Uterus (tissue), 4 donors: ENCODE measurements around the gene PIGO. TPM values are rescaled to one million over a fixed set of nuclear protein-coding genes. Genes with fewer than 3 reads are reported as not detected.

Source experiments
- DNase-seq, 2 donors: peaks; one replicate each; pipeline ENCODE4 v3.0.0-alpha.2; 2019 to 2020
- H3K27ac ChIP-seq, 2 donors: fragments of 200-600 bp; sonication (generic); 1 replicate in 1 of 2; 2 replicates in 1 of 2; pipeline ENCODE4 v1.5.1; 2016 to 2018
- H3K27me3 ChIP-seq, 2 donors: fragments of 200-600 bp; sonication (generic); one replicate each; pipeline ENCODE4 v1.5.1; 2018 to 2019; ENCODE audit warnings: control low read depth in 1 of 2
- H3K36me3 ChIP-seq, 2 donors: fragments of 200-600 bp; sonication (generic); one replicate each; pipeline ENCODE4 v1.5.1; 2019; ENCODE audit warnings: control low read depth in 1 of 2
- H3K4me1 ChIP-seq, 2 donors: fragments of 200-600 bp; sonication (generic); one replicate each; pipeline ENCODE4 v1.5.1; 2018 to 2019; ENCODE audit warnings: control low read depth in 1 of 2
- H3K4me3 ChIP-seq, 2 donors: fragments of 200-600 bp; sonication (generic); 1 replicate in 1 of 2; 2 replicates in 1 of 2; pipeline ENCODE4 v1.5.1; 2018 to 2019; ENCODE audit warnings: mild to moderate bottlenecking in 1 of 2
- H3K9me3 ChIP-seq, 2 donors: fragments of 200-600 bp; sonication (generic); one replicate each; pipeline ENCODE4 v1.5.1; 2019; ENCODE audit warnings: control low read depth in 1 of 2
- POLR2A ChIP-seq, 2 donors: fragments of 450-650 bp; IDR thresholded peaks; one replicate each; pipeline ENCODE4 v1.6.1; 2016; ENCODE audit warnings: antibody characterized with exemption in 2 of 2, mild to moderate bottlenecking in 1 of 2, moderate library complexity in 1 of 2
- intact Hi-C: fragments of 100-400 bp; cut with DNase I; formaldehyde crosslinking; loops from one replicate; pipeline ENCODE4 v1.15.1; 2023; ENCODE audit warnings: low total_unique reads
- total RNA-seq, 4 donors: library from RNA; depleted of rRNA in 3 of 4; stranded (reverse); fragments of >200 nt in 3 of 4; gene quantifications; one replicate each; pipeline versions ENCODE4 v1.1.0 to v1.2.4, GENCODE V29; 2014 to 2023
- TF ChIP-seq, protein P1 (sequence below), 4 experiments: fragments of 200-600 bp in 2 of 4; fragments of 450-650 bp in 2 of 4; sonication (generic) in 2 of 4; IDR thresholded peaks; one replicate each; pipeline ENCODE4 v1.5.1; 2016 to 2019; ENCODE audit warnings: antibody characterized with exemption in 4 of 4, mild to moderate bottlenecking in 2 of 4, moderate library complexity in 1 of 4
- donor health status: DM: yes; HTN: yes; CAD: no.

PIGO gene
- total RNA-seq, 4 donors from 2014 or later: 2.8 to 21.5 (median 14.6) TPM

DNA sequence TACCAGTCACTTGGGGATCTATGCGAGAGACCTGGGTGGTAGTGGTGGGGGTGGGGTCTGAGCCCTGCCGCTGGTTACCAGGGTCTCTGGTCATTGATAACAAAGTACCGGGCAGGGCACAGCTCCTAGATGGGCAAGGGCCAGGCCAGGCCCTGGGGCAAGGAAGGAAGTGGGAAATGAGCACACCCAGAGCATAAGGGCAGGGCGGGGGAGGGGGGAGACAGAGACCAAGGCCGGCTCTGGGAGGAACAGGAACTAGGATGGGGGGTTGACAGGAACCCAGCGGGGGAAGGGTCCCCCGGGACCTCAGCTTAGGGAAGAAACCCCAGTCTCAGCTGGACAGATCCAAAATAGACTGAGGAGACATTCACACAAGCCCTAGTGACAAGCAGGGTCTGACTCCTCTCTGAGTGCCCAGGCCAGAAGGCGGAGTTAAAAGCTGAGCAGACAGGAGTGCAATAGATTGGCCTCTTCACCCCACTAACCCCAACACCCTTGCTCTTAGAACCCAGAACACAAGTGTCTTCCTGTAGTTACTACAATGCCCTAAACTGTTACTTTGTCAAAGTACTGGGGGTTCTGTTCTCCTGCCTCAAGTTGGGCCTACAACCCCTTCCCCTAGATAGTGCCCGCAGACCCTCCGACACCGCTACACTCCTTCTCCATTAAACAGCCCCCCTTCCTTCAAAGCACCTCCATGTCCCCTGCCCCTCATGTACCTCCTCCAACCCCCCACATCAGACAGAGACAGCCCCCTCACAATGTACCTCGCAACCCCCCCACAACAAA is 18.6 kb upstream of the PIGO start:
- Histone ChIP-seq H3K27me3 (no peaks in the 10 kb centered on the region), H3K9me3 (no peaks in the 10 kb centered on the region), H3K36me3 (no peaks in the 10 kb centered on the region), H3K4me3 (peak overlapping the region; percentile 45 to 55), H3K27ac (peak overlapping the region; percentile 88 to 89), H3K4me1 (peaks cover 0 to 10% of the 10 kb centered on the region in 2 donors)
- peak; percentile 41 to 61 for DNase-seq
- intact Hi-C loops: loop anchor here (5.0 to 10.0 kb wide), 3 partner anchors 142 to 700 kb away; partner anchors contain the start of genes HINT2 and SPAG8
- TF ChIP-seq, protein P1, sequence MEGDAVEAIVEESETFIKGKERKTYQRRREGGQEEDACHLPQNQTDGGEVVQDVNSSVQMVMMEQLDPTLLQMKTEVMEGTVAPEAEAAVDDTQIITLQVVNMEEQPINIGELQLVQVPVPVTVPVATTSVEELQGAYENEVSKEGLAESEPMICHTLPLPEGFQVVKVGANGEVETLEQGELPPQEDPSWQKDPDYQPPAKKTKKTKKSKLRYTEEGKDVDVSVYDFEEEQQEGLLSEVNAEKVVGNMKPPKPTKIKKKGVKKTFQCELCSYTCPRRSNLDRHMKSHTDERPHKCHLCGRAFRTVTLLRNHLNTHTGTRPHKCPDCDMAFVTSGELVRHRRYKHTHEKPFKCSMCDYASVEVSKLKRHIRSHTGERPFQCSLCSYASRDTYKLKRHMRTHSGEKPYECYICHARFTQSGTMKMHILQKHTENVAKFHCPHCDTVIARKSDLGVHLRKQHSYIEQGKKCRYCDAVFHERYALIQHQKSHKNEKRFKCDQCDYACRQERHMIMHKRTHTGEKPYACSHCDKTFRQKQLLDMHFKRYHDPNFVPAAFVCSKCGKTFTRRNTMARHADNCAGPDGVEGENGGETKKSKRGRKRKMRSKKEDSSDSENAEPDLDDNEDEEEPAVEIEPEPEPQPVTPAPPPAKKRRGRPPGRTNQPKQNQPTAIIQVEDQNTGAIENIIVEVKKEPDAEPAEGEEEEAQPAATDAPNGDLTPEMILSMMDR (IDR thresholded peaks at IDR 0.05): no peak
- TF ChIP-seq POLR2A (IDR thresholded peaks at IDR 0.05): no peak

GRCh38 chr9:35114113-35114839 is 17.9 kb upstream of the PIGO start:
- no peak for TF ChIP-seq POLR2A (IDR thresholded peaks at IDR 0.05)
- TF ChIP-seq, protein P1 (IDR thresholded peaks at IDR 0.05): no peak
- Histone ChIP-seq H3K36me3 (no peaks in the 10 kb centered on the region), H3K4me1 (peaks cover 0 to 10% of the 10 kb centered on the region in 2 donors), H3K9me3 (no peaks in the 10 kb centered on the region), H3K27me3 (no peaks in the 10 kb centered on the region), H3K4me3 (peak overlapping the region; percentile 45 to 55), H3K27ac (peak overlapping the region; percentile 88 to 89)
- intact Hi-C loops: loop anchor here (10.0 kb wide), 1 partner anchor 701 kb away; the partner anchor contains the start of genes HINT2 and SPAG8
- peak; percentile 69 to 80 for DNase-seq

DNA sequence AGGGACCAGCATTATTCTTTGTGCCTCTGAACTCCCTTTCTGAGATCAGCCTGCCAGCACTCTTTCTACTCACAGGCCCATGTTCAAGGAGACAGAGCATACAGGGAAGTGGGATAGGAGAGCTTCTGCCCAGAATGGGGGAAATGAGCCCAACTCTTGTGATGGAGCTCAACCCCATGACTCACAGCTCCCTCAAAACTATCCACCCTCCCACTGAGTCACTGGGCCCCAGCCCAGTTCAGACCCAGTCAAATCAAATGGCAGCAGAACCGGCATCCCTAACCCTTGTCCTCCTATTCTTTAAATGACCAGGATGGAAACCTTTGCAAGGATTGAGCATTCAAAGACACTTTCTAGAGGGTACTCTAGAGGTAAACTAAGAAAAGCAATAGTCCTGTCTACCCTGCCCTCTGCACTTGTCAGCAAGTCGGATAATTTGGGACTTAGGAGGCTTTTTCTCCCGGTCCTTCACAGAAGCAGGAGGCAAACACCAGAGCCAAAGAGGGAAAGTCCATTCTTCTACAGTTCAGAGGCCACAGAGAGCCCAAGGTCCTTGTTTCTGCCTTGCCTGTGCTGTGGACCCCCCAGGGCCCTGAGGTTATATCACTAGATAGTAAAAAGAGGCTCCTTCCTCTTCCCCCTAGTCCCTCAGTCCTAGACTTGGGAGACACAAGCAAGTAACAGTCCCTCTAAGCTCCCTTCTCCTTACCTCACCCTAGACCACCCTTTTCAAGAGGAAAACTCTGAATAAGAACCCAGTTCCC is 16.0 kb upstream of the PIGO start:
- no peak overlapping the region for H3K4me3 ChIP-seq
- no peaks in the 10 kb centered on the region for H3K27me3 ChIP-seq
- no peaks in the 10 kb centered on the region for H3K9me3 ChIP-seq
- TF ChIP-seq, protein P1 (IDR thresholded peaks at IDR 0.05): no peak
- no peak for TF ChIP-seq POLR2A (IDR thresholded peaks at IDR 0.05)
- DNase-seq: no peak
- H3K27ac ChIP-seq: peak overlapping the region; percentile 87 to 88
- H3K4me1 ChIP-seq: peaks cover 0 to 10% of the 10 kb centered on the region in 2 donors
- H3K36me3 ChIP-seq: no peaks in the 10 kb centered on the region
- intact Hi-C loops: loop anchor here (10.0 kb wide), 1 partner anchor 702 kb away; the partner anchor contains the start of genes HINT2 and SPAG8

DNA sequence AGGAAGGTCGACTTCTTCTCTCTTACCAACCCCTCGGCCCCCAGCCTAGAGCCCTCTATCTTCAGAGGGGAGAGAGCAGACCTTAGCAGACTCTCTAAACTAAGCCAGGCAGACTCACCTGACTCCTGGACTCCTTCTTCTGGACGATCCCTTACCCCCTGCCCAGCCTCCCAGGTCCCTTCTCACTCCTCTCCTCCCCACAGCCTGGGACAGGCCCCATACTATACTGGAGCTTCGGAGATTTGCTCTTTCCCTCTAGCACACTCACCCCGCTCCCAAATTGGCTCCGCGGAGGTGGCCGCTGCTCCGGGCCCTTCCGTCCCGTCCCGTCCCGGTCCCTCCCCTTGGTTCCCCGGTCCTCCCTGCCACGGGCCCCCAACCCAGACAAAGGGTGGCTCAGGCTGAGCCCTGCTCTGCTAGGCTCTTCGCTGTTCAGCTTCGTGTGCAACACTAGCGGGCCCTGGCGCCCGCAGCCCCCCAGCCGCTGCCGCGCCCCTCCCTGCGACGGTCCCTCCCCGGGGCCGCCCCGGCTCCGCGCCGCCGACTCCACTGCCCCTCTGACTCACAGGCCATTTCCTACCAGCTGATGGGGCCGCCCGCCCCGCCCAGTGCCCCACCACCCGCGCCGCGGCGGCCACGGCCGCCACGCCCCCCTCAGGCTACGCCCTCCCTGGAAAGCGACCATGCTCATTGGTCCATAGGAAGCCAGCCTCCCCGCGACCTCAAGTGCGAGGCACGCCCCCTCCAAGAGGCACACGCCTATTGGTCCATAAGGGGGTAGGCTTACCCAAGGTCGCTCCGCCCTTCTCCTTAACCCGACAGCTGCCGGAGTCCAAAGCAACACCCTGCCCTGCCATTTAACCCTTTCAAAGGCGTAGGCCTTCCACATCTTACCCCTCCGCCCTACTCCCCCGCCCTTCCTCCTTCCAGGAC is 14.9 kb upstream of the PIGO start:
- intact Hi-C loops: loop anchor here (10.0 kb wide), 1 partner anchor 704 kb away; the partner anchor contains the start of genes HINT2 and SPAG8
- TF ChIP-seq, protein P1 (IDR thresholded peaks at IDR 0.05): peak in 1 of 4 experiments; percentile 3
- peak; percentile 62 to 67 for TF ChIP-seq POLR2A (IDR thresholded peaks at IDR 0.05)

More for the DNA sequence above, 14.9 kb upstream of the PIGO start:
- DNase-seq: peak; percentile 98
- no peaks in the 10 kb centered on the region for H3K36me3 ChIP-seq
- peak overlapping the region; percentile 61 to 79 for H3K4me3 ChIP-seq
- no peaks in the 10 kb centered on the region for H3K9me3 ChIP-seq
- peak overlapping the region; percentile 87 to 89 for H3K27ac ChIP-seq
- peaks cover 0 to 10% of the 10 kb centered on the region in 2 donors for H3K4me1 ChIP-seq
- no peaks in the 10 kb centered on the region for H3K27me3 ChIP-seq
